ENCODE measurements around the gene PIK3CB.

The PIK3CB gene

DNA sequence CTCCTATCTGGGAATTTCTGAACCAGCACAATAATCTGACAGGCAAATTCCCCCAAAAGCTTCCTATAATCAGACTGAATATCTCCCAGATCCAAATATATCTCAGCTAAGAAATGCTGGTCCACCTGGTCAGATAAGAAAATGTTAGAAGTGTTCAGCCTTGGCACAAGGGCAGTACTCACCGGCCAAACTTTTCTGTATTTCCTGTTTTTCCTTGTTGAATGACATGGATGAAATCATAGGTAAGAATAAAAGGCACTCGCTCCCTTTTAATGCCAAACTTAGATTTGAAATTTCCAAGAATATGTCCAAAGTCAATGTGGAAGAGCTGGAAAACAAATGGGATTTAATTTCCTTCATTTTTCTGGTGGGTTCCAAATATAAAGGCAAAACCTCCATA lies 177.2 kb downstream of the PIK3CB start:
- DNase-seq (ENCODE audit: low read depth), result no peak
- TF ChIP-seq, protein P1, sequence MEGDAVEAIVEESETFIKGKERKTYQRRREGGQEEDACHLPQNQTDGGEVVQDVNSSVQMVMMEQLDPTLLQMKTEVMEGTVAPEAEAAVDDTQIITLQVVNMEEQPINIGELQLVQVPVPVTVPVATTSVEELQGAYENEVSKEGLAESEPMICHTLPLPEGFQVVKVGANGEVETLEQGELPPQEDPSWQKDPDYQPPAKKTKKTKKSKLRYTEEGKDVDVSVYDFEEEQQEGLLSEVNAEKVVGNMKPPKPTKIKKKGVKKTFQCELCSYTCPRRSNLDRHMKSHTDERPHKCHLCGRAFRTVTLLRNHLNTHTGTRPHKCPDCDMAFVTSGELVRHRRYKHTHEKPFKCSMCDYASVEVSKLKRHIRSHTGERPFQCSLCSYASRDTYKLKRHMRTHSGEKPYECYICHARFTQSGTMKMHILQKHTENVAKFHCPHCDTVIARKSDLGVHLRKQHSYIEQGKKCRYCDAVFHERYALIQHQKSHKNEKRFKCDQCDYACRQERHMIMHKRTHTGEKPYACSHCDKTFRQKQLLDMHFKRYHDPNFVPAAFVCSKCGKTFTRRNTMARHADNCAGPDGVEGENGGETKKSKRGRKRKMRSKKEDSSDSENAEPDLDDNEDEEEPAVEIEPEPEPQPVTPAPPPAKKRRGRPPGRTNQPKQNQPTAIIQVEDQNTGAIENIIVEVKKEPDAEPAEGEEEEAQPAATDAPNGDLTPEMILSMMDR (IDR thresholded peaks at IDR 0.05; ENCODE audit: control insufficient read depth, insufficient read depth, low read depth, low read length, missing control alignments), result no peak
- no peak overlapping the region for H3K4me3 ChIP-seq (ENCODE audit: control insufficient read depth, low read depth, low read length)

GRCh38 chr3:138653567-138653966 lies 181.2 kb downstream of the PIK3CB start:
- no peak for DNase-seq (ENCODE audit: low read depth)
- TF ChIP-seq, protein P1 (IDR thresholded peaks at IDR 0.05; ENCODE audit: control insufficient read depth, insufficient read depth, low read depth, low read length, missing control alignments), result no peak
- H3K4me3 ChIP-seq (ENCODE audit: control insufficient read depth, low read depth, low read length), result no peak overlapping the region

- TF ChIP-seq, protein P1 (IDR thresholded peaks at IDR 0.05; ENCODE audit: control insufficient read depth, insufficient read depth, low read depth, low read length, missing control alignments), result no peak
- H3K4me3 ChIP-seq (ENCODE audit: control insufficient read depth, low read depth, low read length), result no peak overlapping the region
- no peak for DNase-seq (ENCODE audit: low read depth)
These were observed 185.6 kb downstream of the PIK3CB start for GRCh38 chr3:138649134-138649533.

GRCh38 chr3:138646513-138646912 lies 188.2 kb downstream of the PIK3CB start:
- H3K4me3 ChIP-seq (ENCODE audit: control insufficient read depth, low read depth, low read length), result no peak overlapping the region
- TF ChIP-seq, protein P1 (IDR thresholded peaks at IDR 0.05; ENCODE audit: control insufficient read depth, insufficient read depth, low read depth, low read length, missing control alignments), result no peak
- no peak for DNase-seq (ENCODE audit: low read depth)

GRCh38 chr3:138646008-138646407 lies 188.7 kb downstream of the PIK3CB start:
- TF ChIP-seq, protein P1 (IDR thresholded peaks at IDR 0.05; ENCODE audit: control insufficient read depth, insufficient read depth, low read depth, low read length, missing control alignments), result no peak
- no peak overlapping the region for H3K4me3 ChIP-seq (ENCODE audit: control insufficient read depth, low read depth, low read length)
- DNase-seq (ENCODE audit: low read depth), result no peak

- TF ChIP-seq, protein P1 (IDR thresholded peaks at IDR 0.05; ENCODE audit: control insufficient read depth, insufficient read depth, low read depth, low read length, missing control alignments), result no peak
- no peak for DNase-seq (ENCODE audit: low read depth)
These were observed 191.8 kb downstream of the PIK3CB start for GRCh38 chr3:138642927-138643253.

More at GRCh38 chr3:138642927-138643253, 191.8 kb downstream of the PIK3CB start:
- no peak overlapping the region for H3K4me3 ChIP-seq (ENCODE audit: control insufficient read depth, low read depth, low read length)

Data from AG09309 (cell line).